BE2C (cell line): Measurements from ENCODE around the gene AIPL1.
A peak's percentile ranks its signal among the peaks of the same experiment; 100 is the strongest.

ENCODE experiments used
- DNase-seq: peaks from one replicate; pipeline ENCODE4 v3.0.0-alpha.2; 2020
- H3K27me3 ChIP-seq: fragments of 250-450 bp; sonication (Bioruptor Pico); 2 replicates; pipeline ENCODE4 v1.5.1; 2020; ENCODE audit warnings: mild to moderate bottlenecking
- H3K36me3 ChIP-seq: fragments of 250-450 bp; sonication (Bioruptor Pico); 2 replicates; pipeline ENCODE4 v1.5.1; 2020; ENCODE audit warnings: mild to moderate bottlenecking
- H3K4me1 ChIP-seq: fragments of 250-450 bp; sonication (Bioruptor Pico); 2 replicates; pipeline ENCODE4 v1.5.1; 2020
- H3K4me3 ChIP-seq: 2 replicates; pipeline ENCODE4 v1.5.1; 2011; ENCODE audit warnings: low read depth, low read length
- H3K9me3 ChIP-seq: fragments of 250-450 bp; sonication (Bioruptor Pico); 2 replicates; pipeline ENCODE4 v1.5.1; 2020
- TF ChIP-seq, protein P1 (sequence below): IDR thresholded peaks from 2 replicates; pipeline ENCODE4 v1.5.1; 2012; ENCODE audit warnings: mild to moderate bottlenecking, low read depth, low read length

AIPL1 gene

DNA sequence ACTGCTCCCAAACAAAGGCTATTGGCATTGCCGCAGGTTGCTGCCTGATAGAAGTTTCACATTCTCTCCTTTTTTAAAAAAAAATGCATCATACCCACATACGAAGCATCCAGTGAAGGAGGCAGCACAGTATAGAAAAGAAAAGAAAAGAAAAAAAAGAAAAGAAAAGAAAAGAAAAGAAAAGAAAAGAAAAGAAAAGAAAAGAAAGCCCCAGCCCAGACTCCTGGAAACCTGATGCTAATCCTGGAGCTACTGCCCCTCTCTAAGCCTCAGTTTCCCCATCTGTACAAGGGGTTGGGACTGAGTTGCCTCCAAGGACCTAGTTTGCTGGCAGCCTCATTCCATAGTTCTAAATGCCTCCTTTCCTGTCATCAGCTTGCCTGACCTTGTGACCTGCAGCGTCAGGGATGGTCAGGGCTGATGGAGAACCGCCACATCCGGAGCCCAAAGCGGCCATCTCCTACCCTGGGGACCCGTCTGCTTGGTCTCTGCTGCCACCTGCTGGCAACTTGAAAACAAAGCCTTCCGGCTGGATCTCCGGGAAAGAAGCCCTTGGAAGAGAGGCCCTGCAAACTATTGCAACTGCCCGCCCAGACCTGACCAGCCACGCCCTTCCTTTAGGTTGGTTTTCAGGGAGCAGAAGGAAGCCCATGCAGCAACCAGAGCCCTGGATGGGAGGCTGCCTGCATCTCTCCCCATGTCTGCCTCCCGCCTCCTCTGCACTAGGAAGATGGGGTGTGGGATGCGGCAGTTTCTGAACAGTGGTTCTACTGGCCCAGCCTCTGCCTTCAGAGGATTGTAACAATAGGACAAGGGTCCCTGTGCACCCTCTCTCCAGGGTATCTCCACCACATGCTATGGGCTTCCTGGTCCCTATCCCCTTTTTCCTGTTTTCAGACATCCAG is 13.0 kb downstream of the AIPL1 start:
- H3K4me3 ChIP-seq = no peak overlapping the region
- no peaks in the 10 kb centered on the region for H3K9me3 ChIP-seq
- TF ChIP-seq, protein P1, sequence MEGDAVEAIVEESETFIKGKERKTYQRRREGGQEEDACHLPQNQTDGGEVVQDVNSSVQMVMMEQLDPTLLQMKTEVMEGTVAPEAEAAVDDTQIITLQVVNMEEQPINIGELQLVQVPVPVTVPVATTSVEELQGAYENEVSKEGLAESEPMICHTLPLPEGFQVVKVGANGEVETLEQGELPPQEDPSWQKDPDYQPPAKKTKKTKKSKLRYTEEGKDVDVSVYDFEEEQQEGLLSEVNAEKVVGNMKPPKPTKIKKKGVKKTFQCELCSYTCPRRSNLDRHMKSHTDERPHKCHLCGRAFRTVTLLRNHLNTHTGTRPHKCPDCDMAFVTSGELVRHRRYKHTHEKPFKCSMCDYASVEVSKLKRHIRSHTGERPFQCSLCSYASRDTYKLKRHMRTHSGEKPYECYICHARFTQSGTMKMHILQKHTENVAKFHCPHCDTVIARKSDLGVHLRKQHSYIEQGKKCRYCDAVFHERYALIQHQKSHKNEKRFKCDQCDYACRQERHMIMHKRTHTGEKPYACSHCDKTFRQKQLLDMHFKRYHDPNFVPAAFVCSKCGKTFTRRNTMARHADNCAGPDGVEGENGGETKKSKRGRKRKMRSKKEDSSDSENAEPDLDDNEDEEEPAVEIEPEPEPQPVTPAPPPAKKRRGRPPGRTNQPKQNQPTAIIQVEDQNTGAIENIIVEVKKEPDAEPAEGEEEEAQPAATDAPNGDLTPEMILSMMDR = peak; percentile 66
- H3K36me3 ChIP-seq = no peaks in the 10 kb centered on the region
- DNase-seq = peak; percentile 60
- no peaks in the 10 kb centered on the region for H3K4me1 ChIP-seq
- H3K27me3 ChIP-seq = no peaks in the 10 kb centered on the region

DNA sequence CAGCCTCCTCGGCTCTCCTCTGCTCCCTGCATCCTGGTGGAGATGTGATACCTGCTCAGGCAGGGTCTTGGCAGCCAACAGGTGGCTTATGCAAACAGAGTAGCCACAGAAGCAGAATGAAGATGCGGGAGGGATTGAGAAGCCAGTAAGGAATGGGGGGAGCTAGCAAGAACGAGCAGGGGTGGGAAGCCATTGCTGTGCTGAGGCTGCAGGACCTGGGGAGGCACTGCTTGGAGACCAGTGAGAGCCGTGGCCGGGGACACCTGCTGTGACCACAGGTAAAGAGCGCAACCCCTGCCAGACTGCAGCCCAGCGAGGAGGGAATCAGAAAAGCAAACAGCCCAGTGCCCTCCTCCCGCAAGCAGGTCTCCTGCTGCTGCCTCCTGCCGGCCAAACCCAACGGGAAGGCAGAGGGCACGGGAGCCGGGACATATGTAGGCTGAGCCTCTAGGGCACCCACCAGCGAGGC is 14.7 kb downstream of the AIPL1 start:
- no peaks in the 10 kb centered on the region for H3K27me3 ChIP-seq
- no peak overlapping the region for H3K4me3 ChIP-seq
- H3K4me1 ChIP-seq = no peaks in the 10 kb centered on the region
- DNase-seq = no peak
- no peaks in the 10 kb centered on the region for H3K9me3 ChIP-seq
- no peaks in the 10 kb centered on the region for H3K36me3 ChIP-seq
- TF ChIP-seq, protein P1 = no peak

DNA sequence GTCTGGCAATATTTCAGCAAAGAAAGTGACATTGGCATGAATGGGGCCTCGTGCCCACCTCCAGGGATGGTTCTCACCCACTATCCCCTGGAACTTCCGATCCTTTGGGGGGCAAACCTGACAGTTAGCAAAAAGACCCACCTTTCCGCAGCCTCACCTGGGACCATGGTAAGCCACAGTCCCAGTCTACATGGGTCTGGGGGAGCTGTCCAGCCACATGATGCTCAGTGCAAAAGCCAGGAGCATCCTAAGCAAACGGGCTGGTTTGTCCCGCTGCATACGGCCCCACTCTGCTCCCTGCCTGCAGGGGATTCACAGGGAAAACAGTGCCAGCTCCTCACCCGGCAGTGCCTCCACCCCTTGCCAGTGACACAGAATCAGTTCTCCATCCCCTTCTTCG is 19.3 kb downstream of the AIPL1 start:
- Histone ChIP-seq H3K9me3 (no peaks in the 10 kb centered on the region), H3K27me3 (no peaks in the 10 kb centered on the region), H3K36me3 (no peaks in the 10 kb centered on the region), H3K4me1 (no peaks in the 10 kb centered on the region), H3K4me3 (no peak overlapping the region)
- TF ChIP-seq, protein P1 = no peak
- DNase-seq = no peak

DNA sequence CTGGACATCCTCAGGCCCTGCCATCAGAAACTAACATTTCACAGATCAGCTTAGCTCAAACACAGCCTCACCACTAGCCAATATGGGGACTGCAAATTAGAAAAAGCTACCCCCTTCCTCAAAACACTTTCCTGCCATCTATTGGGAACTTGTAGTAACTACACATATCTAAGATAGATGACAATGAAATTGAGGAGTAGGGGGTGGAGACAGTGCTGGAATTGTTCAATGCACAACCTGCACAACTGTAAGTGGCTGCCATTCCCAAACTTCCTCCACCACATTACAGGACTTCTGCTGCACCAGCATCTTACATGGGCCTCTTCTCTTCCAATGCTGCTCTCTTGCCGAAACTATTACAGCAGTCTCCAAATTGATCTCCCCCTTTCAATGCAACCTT is 21.9 kb downstream of the AIPL1 start:
- Histone ChIP-seq H3K4me3 (no peak overlapping the region), H3K27me3 (no peaks in the 10 kb centered on the region), H3K4me1 (no peaks in the 10 kb centered on the region), H3K9me3 (no peaks in the 10 kb centered on the region), H3K36me3 (no peaks in the 10 kb centered on the region)
- TF ChIP-seq, protein P1 = peak; percentile 39
- DNase-seq = no peak

DNA sequence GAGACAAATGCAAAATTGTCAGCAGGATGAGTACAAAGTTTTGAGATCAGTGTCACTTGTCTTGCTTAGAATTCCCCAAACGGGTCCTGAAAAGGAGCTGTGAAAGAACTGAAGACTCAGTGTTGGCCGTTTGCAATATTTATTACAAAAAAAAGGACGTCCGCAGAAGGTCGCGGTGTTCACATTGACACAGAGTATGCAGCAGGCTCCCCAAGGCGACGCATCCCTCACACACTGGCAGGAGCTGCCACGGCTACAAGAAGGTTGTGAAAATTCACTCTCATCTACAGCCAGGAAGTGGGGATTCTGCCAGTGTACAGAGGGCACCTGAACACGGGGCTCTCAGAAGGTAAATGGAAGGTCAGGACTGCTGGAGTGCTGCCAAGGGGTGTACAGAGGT is 26.2 kb downstream of the AIPL1 start:
- H3K27me3 ChIP-seq = no peaks in the 10 kb centered on the region
- no peaks in the 10 kb centered on the region for H3K36me3 ChIP-seq
- TF ChIP-seq, protein P1 = no peak
- H3K4me1 ChIP-seq = no peaks in the 10 kb centered on the region
- H3K4me3 ChIP-seq = no peak overlapping the region
- no peak for DNase-seq
- H3K9me3 ChIP-seq = no peaks in the 10 kb centered on the region

DNA sequence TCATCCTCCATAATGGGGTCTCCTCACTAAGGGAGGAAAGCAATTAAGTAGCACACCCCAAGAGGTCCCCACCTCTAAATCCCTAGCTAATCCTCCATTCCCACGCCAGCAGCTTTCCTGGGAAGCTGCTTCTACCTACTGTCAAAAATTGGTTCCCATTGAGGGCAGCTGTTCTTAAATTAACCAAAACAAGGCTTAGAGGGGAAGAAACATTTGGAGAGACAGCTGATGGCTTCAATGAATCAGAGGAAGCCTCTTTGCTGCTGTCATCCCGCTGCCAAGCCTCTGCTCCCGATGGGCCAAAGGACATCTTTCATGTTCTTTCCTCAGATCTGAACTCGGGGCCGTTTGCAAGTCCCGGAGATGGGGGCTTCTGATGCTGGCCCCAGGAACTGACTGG is 26.6 kb downstream of the AIPL1 start:
- TF ChIP-seq, protein P1 = no peak
- Histone ChIP-seq H3K27me3 (no peaks in the 10 kb centered on the region), H3K36me3 (no peaks in the 10 kb centered on the region), H3K4me1 (no peaks in the 10 kb centered on the region), H3K4me3 (no peak overlapping the region), H3K9me3 (no peaks in the 10 kb centered on the region)
- no peak for DNase-seq
